Fibroblast of lung (primary cell): ENCODE measurements around the gene ARMC6. TPM values are rescaled to one million over a fixed set of nuclear protein-coding genes. Genes with fewer than 3 reads are reported as not detected.

Experiments
- DNase-seq, 2 donors: peaks; one replicate each; pipeline versions ENCODE4 v3.0.0 to v3.0.0-alpha.2; 2010; ENCODE audit warnings: low read depth in 2 of 2
- H2AFZ ChIP-seq: 2 replicates; pipeline ENCODE4 v1.5.1; 2012; ENCODE audit warnings: low read length, control low read depth, inconsistent platforms
- H3K27ac ChIP-seq: 2 replicates; pipeline ENCODE4 v1.5.1; 2011; ENCODE audit warnings: low read length, control low read depth; ENCODE audit not compliant: insufficient read depth
- H3K27me3 ChIP-seq: 2 replicates; pipeline ENCODE4 v1.5.1; 2011; ENCODE audit warnings: mild to moderate bottlenecking, low read length; ENCODE audit not compliant: control insufficient read depth, insufficient read depth
- H3K36me3 ChIP-seq: 2 replicates; pipeline ENCODE4 v1.5.1; 2011; ENCODE audit warnings: low read length; ENCODE audit not compliant: control insufficient read depth, insufficient read depth
- H3K4me1 ChIP-seq: 2 replicates; pipeline ENCODE4 v1.5.1; 2011; ENCODE audit warnings: low read length; ENCODE audit not compliant: control insufficient read depth, insufficient read depth; ENCODE audit errors: extremely low read depth
- H3K4me2 ChIP-seq: 2 replicates; pipeline ENCODE4 v1.5.1; 2011; ENCODE audit warnings: low read length, control low read depth; ENCODE audit not compliant: insufficient read depth; ENCODE audit errors: extremely low read depth
- H3K4me3 ChIP-seq, 4 experiments: fragments of 200-600 bp in 1 of 4; sonication (generic) in 1 of 4; replicated peaks in 1 of 4; 2 replicates each; pipeline ENCODE4 v1.5.1; 2011 to 2016; ENCODE audit warnings: low read length in 4 of 4, low read depth in 3 of 4, mild to moderate bottlenecking in 3 of 4, control low read depth in 2 of 4, inconsistent platforms in 1 of 4, mixed read lengths in 1 of 4; ENCODE audit not compliant: insufficient read depth in 1 of 4; ENCODE audit errors: control extremely low read depth in 1 of 4
- H3K79me2 ChIP-seq: 2 replicates; pipeline ENCODE4 v1.5.1; 2012; ENCODE audit warnings: mild to moderate bottlenecking, low read length, inconsistent platforms; ENCODE audit not compliant: control insufficient read depth, insufficient read depth
- H3K9ac ChIP-seq: 2 replicates; pipeline ENCODE4 v1.5.1; 2011; ENCODE audit warnings: mild to moderate bottlenecking, low read length, control low read depth; ENCODE audit not compliant: insufficient read depth
- H3K9me3 ChIP-seq: 2 replicates; pipeline ENCODE4 v1.5.1; 2012; ENCODE audit warnings: low read depth, low read length; ENCODE audit not compliant: control insufficient read depth, insufficient read depth
- H4K20me1 ChIP-seq: 2 replicates; pipeline ENCODE4 v1.5.1; 2011; ENCODE audit warnings: low read length; ENCODE audit not compliant: control insufficient read depth, insufficient read depth; ENCODE audit errors: extremely low read depth
- CTCF ChIP-seq, 2 donors: IDR thresholded peaks in 1 of 2; conservative IDR thresholded peaks in 1 of 2; 1 replicate in 1 of 2; 2 replicates in 1 of 2; pipeline ENCODE4 v1.5.1; 2011 to 2012; ENCODE audit warnings: low read length in 2 of 2, control low read depth in 1 of 2, inconsistent platforms in 1 of 2, low read depth in 1 of 2, mild to moderate bottlenecking in 1 of 2
- EZH2 ChIP-seq: IDR thresholded peaks from 2 replicates; pipeline ENCODE4 v1.5.1; 2012; ENCODE audit warnings: low read length, control low read depth, mild to moderate bottlenecking; ENCODE audit errors: missing control alignments
- polyA plus RNA-seq, 2 donors: library from polyadenylated mRNA; depleted of rRNA in 1 of 2; stranded (reverse) in 1 of 2; unstranded in 1 of 2; fragments of >200 nt; gene quantifications; 2 replicates each; pipeline ENCODE4 v1.2.1, GENCODE V29; 2011 to 2012; ENCODE audit warnings: missing spikeins in 1 of 2
- total RNA-seq: library from RNA; depleted of rRNA; stranded (reverse); fragments of >200 nt; gene quantifications from 2 replicates; pipeline ENCODE4 v1.2.1, GENCODE V29; 2014

The ARMC6 gene
- total and polyA plus RNA-seq, 2 donors (not counting 1 experiment from before 2014, with no cell fraction given): 14.0 to 35.8 TPM

GRCh38 chr19:19026299-19026971, 7.0 kb upstream of the ARMC6 start:
- no peaks in the 10 kb centered on the region for H4K20me1 ChIP-seq
- H3K36me3 ChIP-seq: peaks cover 24% of the 10 kb centered on the region
- no peak overlapping the region for H3K4me2 ChIP-seq
- no peak for TF ChIP-seq EZH2
- peak; percentile 12 to 18 for TF ChIP-seq CTCF (conservative IDR thresholded peaks at IDR 0.05 in 1 of 2, IDR thresholded peaks at IDR 0.05 in 1 of 2; ENCODE audit: low read depth in 1 of 2, low read length in 2 of 2)
- no peaks in the 10 kb centered on the region for H3K9me3 ChIP-seq
- no peaks in the 10 kb centered on the region for H3K27me3 ChIP-seq
- H3K9ac ChIP-seq: no peak overlapping the region
- H3K27ac ChIP-seq: no peak overlapping the region
- peaks cover 64% of the 10 kb centered on the region for H3K79me2 ChIP-seq
- DNase-seq: no peak
- H2AFZ ChIP-seq: no peak overlapping the region
- H3K4me3 ChIP-seq: no peak overlapping the region
- peaks cover 3% of the 10 kb centered on the region for H3K4me1 ChIP-seq

GRCh38 chr19:19027228-19027627, 6.2 kb upstream of the ARMC6 start:
- H3K9ac ChIP-seq: no peak overlapping the region
- no peak for DNase-seq
- H3K27me3 ChIP-seq: no peaks in the 10 kb centered on the region
- no peak overlapping the region for H3K4me2 ChIP-seq
- peaks cover 6% of the 10 kb centered on the region for H3K4me1 ChIP-seq
- H3K27ac ChIP-seq: no peak overlapping the region
- H3K4me3 ChIP-seq: no peak overlapping the region
- TF ChIP-seq CTCF (conservative IDR thresholded peaks at IDR 0.05 in 1 of 2, IDR thresholded peaks at IDR 0.05 in 1 of 2; ENCODE audit: low read depth in 1 of 2, low read length in 2 of 2): no peak
- TF ChIP-seq EZH2: no peak
- H4K20me1 ChIP-seq: no peaks in the 10 kb centered on the region
- peaks cover 23% of the 10 kb centered on the region for H3K36me3 ChIP-seq
- H3K9me3 ChIP-seq: no peaks in the 10 kb centered on the region
- H3K79me2 ChIP-seq: peaks cover 70% of the 10 kb centered on the region
- no peak overlapping the region for H2AFZ ChIP-seq

GRCh38 chr19:19028526-19028925, 4.9 kb upstream of the ARMC6 start:
- no peak for DNase-seq
- no peaks in the 10 kb centered on the region for H4K20me1 ChIP-seq
- no peak overlapping the region for H3K4me2 ChIP-seq
- H3K4me3 ChIP-seq: no peak overlapping the region
- H3K36me3 ChIP-seq: peaks cover 19% of the 10 kb centered on the region
- TF ChIP-seq CTCF (conservative IDR thresholded peaks at IDR 0.05 in 1 of 2, IDR thresholded peaks at IDR 0.05 in 1 of 2; ENCODE audit: low read depth in 1 of 2, low read length in 2 of 2) (no peak), EZH2 (no peak)
- H3K9me3 ChIP-seq: no peaks in the 10 kb centered on the region
- peaks cover 66% of the 10 kb centered on the region for H3K79me2 ChIP-seq
- H2AFZ ChIP-seq: no peak overlapping the region
- H3K4me1 ChIP-seq: peaks cover 4% of the 10 kb centered on the region
- no peak overlapping the region for H3K9ac ChIP-seq
- no peak overlapping the region for H3K27ac ChIP-seq
- no peaks in the 10 kb centered on the region for H3K27me3 ChIP-seq
